PC-3 (cell line): ENCODE data around the gene NR3C1. TPM values are rescaled to one million over a fixed set of nuclear protein-coding genes. Genes with fewer than 3 reads are reported as not detected.

ENCODE experiments used
- ATAC-seq: fragments of 200-7000 bp; cut with Tn5 transposase; 2 replicates; pipeline ENCODE4 v1.9.1; 2020; ENCODE audit warnings: mild to moderate bottlenecking, moderate library complexity
- BruUV-seq: library from RNA; stranded (reverse); fragments of 400-500 nt; replicated peaks from 2 replicates; lab custom pipeline; 2021; lab: Mats Ljungman, UMichigan
- CTCF ChIA-PET: fragments of 300-600 bp; sonication (Branson Sonifier 250); formaldehyde crosslinking; loops from one replicate; lab custom pipeline; 2022; ENCODE audit warnings: antibody characterized with exemption; lab: Charles Lee
- POLR2A ChIA-PET: fragments of 300-600 bp; sonication (Branson Sonifier 250); formaldehyde crosslinking; loops from one replicate; lab custom pipeline; 2022; ENCODE audit warnings: antibody characterized with exemption; ENCODE audit not compliant: unreplicated experiment; lab: Charles Lee
- DNase-seq: peaks from one replicate; pipeline ENCODE4 v3.0.0-alpha.2; 2015
- H2AFZ ChIP-seq: fragments of 300-600 bp; sonication (generic); 2 replicates; pipeline ENCODE4 v1.6.0; 2016; ENCODE audit warnings: antibody characterized with exemption, low read length
- H3F3A ChIP-seq: fragments of 300-600 bp; sonication (generic); one replicate; pipeline ENCODE4 v1.6.0; 2017; ENCODE audit warnings: antibody characterized with exemption, low read length, control low read depth, mild to moderate bottlenecking; ENCODE audit not compliant: unreplicated experiment
- H3K27ac ChIP-seq: fragments of 300-600 bp; sonication (generic); 2 replicates; pipeline ENCODE4 v1.5.1; 2016; ENCODE audit warnings: mild to moderate bottlenecking, low read length
- H3K27me3 ChIP-seq: fragments of 300-600 bp; sonication (generic); 2 replicates; pipeline ENCODE4 v1.6.1; 2016; ENCODE audit warnings: low read length, mixed read lengths
- H3K36me3 ChIP-seq: fragments of 300-600 bp; sonication (generic); 2 replicates; pipeline ENCODE4 v1.6.1; 2016; ENCODE audit warnings: low read depth, mixed run types, low read length, mixed read lengths
- H3K4me1 ChIP-seq: fragments of 300-600 bp; sonication (generic); 2 replicates; pipeline ENCODE4 v1.5.1; 2016; ENCODE audit warnings: low read length; ENCODE audit not compliant: insufficient read depth
- H3K4me2 ChIP-seq: fragments of 300-600 bp; sonication (generic); 2 replicates; pipeline ENCODE4 v1.6.0; 2016; ENCODE audit warnings: low read length
- H3K4me3 ChIP-seq: fragments of 300-600 bp; sonication (generic); 2 replicates; pipeline ENCODE4 v1.5.1; 2016; ENCODE audit warnings: mild to moderate bottlenecking, low read length, mixed read lengths
- H3K79me2 ChIP-seq: fragments of 300-600 bp; sonication (generic); 2 replicates; pipeline ENCODE4 v1.6.1; 2017; ENCODE audit warnings: low read length, mixed read lengths
- H3K9ac ChIP-seq: fragments of 300-600 bp; sonication (generic); 2 replicates; pipeline ENCODE4 v1.6.0; 2016; ENCODE audit warnings: mild to moderate bottlenecking, low read length
- H3K9me2 ChIP-seq: fragments of 300-600 bp; sonication (generic); replicated peaks from 2 replicates; pipeline ENCODE4 v1.6.1; 2016; ENCODE audit warnings: mixed run types, low read length, mixed read lengths
- H3K9me3 ChIP-seq: fragments of 300-600 bp; sonication (generic); 2 replicates; pipeline ENCODE4 v1.6.1; 2016; ENCODE audit warnings: low read length, mixed read lengths
- H4K20me1 ChIP-seq: fragments of 300-600 bp; sonication (generic); 2 replicates; pipeline ENCODE4 v1.6.1; 2016; ENCODE audit warnings: low read length, mixed read lengths
- CTCF ChIP-seq: fragments of 300-600 bp; sonication (generic); conservative IDR thresholded peaks from 2 replicates; pipeline ENCODE4 v1.5.1; 2017; ENCODE audit warnings: antibody characterized with exemption, low read depth, mild to moderate bottlenecking, low read length
- EZH2 ChIP-seq: fragments of 300-600 bp; sonication (generic); IDR thresholded peaks from one replicate; pipeline ENCODE4 v1.6.1; 2017; ENCODE audit warnings: antibody characterized with exemption, mild to moderate bottlenecking, low read length; ENCODE audit not compliant: unreplicated experiment
- EZH2phosphoT487 ChIP-seq: fragments of 300-600 bp; sonication (generic); IDR thresholded peaks from 2 replicates; pipeline ENCODE4 v1.6.1; 2018; ENCODE audit warnings: mild to moderate bottlenecking, antibody characterized with exemption, low read length, borderline replicate concordance
- intact Hi-C: fragments of 100-400 bp; cut with micrococcal nuclease; formaldehyde crosslinking; loops from 2 replicates; pipeline ENCODE4 v1.9.0; 2023
- total RNA-seq: library from RNA; depleted of rRNA; stranded (reverse); fragments of >200 nt; gene quantifications from 2 replicates; pipeline ENCODE4 v1.2.3, GENCODE V29; 2014

Gene NR3C1
- total RNA-seq, 1 experiment from 2014 or later: 13.0 TPM

- BruUV-seq: no TSS peak
- DNase-seq: no peak
- intact Hi-C loops: no loop called here
- no peak for TF ChIP-seq CTCF
- no peak for TF ChIP-seq EZH2
- TF ChIP-seq EZH2phosphoT487: no peak
- Histone ChIP-seq H4K20me1 (no peaks in the 10 kb centered on the region), H3K27me3 (no peaks in the 10 kb centered on the region), H3K4me1 (no peaks in the 10 kb centered on the region), H3F3A (no peaks in the 10 kb centered on the region), H3K9ac (no peak overlapping the region), H3K27ac (no peak overlapping the region), H3K9me2 (no peaks in the 10 kb centered on the region), H3K4me2 (no peak overlapping the region), H3K9me3 (no peaks in the 10 kb centered on the region), H3K36me3 (no peaks in the 10 kb centered on the region), H3K4me3 (no peak overlapping the region), H3K79me2 (peaks cover 41% of the 10 kb centered on the region), H2AFZ (no peak overlapping the region)
- CTCF ChIA-PET: no interaction called here
- POLR2A ChIA-PET: no interaction called here
- no peak for ATAC-seq
Measured at GRCh38 chr5:143342607-143343006, 60.9 kb downstream of the NR3C1 start.

GRCh38 chr5:143341807-143342570 lies 61.5 kb downstream of the NR3C1 start:
- TF ChIP-seq EZH2phosphoT487: no peak
- TF ChIP-seq EZH2: no peak
- no peak for TF ChIP-seq CTCF

More at GRCh38 chr5:143341807-143342570, 61.5 kb downstream of the NR3C1 start:
- H3K9ac ChIP-seq: no peak overlapping the region
- intact Hi-C loops: no loop called here
- H3K4me2 ChIP-seq: no peak overlapping the region
- ChIA-PET POLR2A (no interaction called here), CTCF (no interaction called here)
- ATAC-seq: no peak
- no peaks in the 10 kb centered on the region for H3K9me2 ChIP-seq
- no peaks in the 10 kb centered on the region for H4K20me1 ChIP-seq
- peaks cover 40% of the 10 kb centered on the region for H3K79me2 ChIP-seq
- no peaks in the 10 kb centered on the region for H3F3A ChIP-seq
- no peaks in the 10 kb centered on the region for H3K27me3 ChIP-seq
- no TSS peak for BruUV-seq
- no peak overlapping the region for H2AFZ ChIP-seq
- H3K36me3 ChIP-seq: no peaks in the 10 kb centered on the region
- H3K27ac ChIP-seq: no peak overlapping the region
- H3K9me3 ChIP-seq: no peaks in the 10 kb centered on the region
- DNase-seq: peak; percentile 53
- no peaks in the 10 kb centered on the region for H3K4me1 ChIP-seq
- no peak overlapping the region for H3K4me3 ChIP-seq
